Astrocyte (in vitro differentiated cells and primary cell): ENCODE data around the gene CFD. TPM values are rescaled to one million over a fixed set of nuclear protein-coding genes. Genes with fewer than 3 reads are reported as not detected.

Source experiments
- DNase-seq: peaks from one replicate; pipeline ENCODE4 v3.0.0-alpha.2; 2010; ENCODE audit warnings: low read depth
- FAIRE-seq: peaks from 2 replicates; lab custom pipeline; 2011; peaks lifted over from hg19 to GRCh38; lab: Jason Lieb, UNC
- H2AFZ ChIP-seq: 2 replicates; pipeline ENCODE4 v1.6.0; 2012; ENCODE audit warnings: low read depth, low read length, inconsistent platforms
- H3K27ac ChIP-seq: 2 replicates; pipeline ENCODE4 v1.5.1; 2011; ENCODE audit warnings: low read depth, low read length, inconsistent platforms
- H3K27me3 ChIP-seq: 2 replicates; pipeline ENCODE4 v1.6.0; 2011; ENCODE audit warnings: low read length, inconsistent platforms; ENCODE audit not compliant: insufficient read depth
- H3K36me3 ChIP-seq: 2 replicates; pipeline ENCODE4 v1.5.1; 2011; ENCODE audit warnings: low read length, inconsistent platforms; ENCODE audit not compliant: insufficient read depth
- H3K4me1 ChIP-seq: 2 replicates; pipeline ENCODE4 v1.5.1; 2011; ENCODE audit warnings: low read length, inconsistent platforms; ENCODE audit not compliant: insufficient read depth
- H3K4me2 ChIP-seq: 2 replicates; pipeline ENCODE4 v1.6.0; 2012; ENCODE audit warnings: low read length, inconsistent platforms
- H3K4me3 ChIP-seq: 2 replicates; pipeline ENCODE4 v1.5.1; 2011; ENCODE audit warnings: low read depth, mild to moderate bottlenecking, low read length, inconsistent platforms; ENCODE audit not compliant: insufficient read depth
- H3K79me2 ChIP-seq: 2 replicates; pipeline ENCODE4 v1.6.0; 2012; ENCODE audit warnings: mild to moderate bottlenecking, low read length, inconsistent platforms; ENCODE audit not compliant: insufficient read depth
- H3K9ac ChIP-seq: 2 replicates; pipeline ENCODE4 v1.6.0; 2012; ENCODE audit warnings: mild to moderate bottlenecking, low read length, inconsistent platforms
- H3K9me3 ChIP-seq: 2 replicates; pipeline ENCODE4 v1.5.1; 2012; ENCODE audit warnings: low read depth, mild to moderate bottlenecking, low read length, inconsistent platforms; ENCODE audit not compliant: insufficient read depth
- H4K20me1 ChIP-seq: 2 replicates; pipeline ENCODE4 v1.6.0; 2012; ENCODE audit warnings: low read length, inconsistent platforms; ENCODE audit not compliant: insufficient read depth
- H3K27ac Mint-ChIP-seq: one replicate; pipeline ENCODE4 v1.8.0; 2021; ENCODE audit warnings: mild to moderate bottlenecking, mixed read lengths; ENCODE audit not compliant: unreplicated experiment
- H3K27me3 Mint-ChIP-seq: one replicate; pipeline ENCODE4 v1.8.0; 2021; ENCODE audit warnings: low read depth, mixed read lengths; ENCODE audit not compliant: unreplicated experiment
- H3K36me3 Mint-ChIP-seq: one replicate; pipeline ENCODE4 v1.8.0; 2021; ENCODE audit warnings: low read depth, mixed read lengths; ENCODE audit not compliant: unreplicated experiment
- H3K4me1 Mint-ChIP-seq: one replicate; pipeline ENCODE4 v1.8.0; 2021; ENCODE audit warnings: low read depth, mixed read lengths; ENCODE audit not compliant: unreplicated experiment
- H3K4me3 Mint-ChIP-seq: one replicate; pipeline ENCODE4 v1.8.0; 2021; ENCODE audit warnings: mild to moderate bottlenecking, moderate library complexity, mixed read lengths; ENCODE audit not compliant: unreplicated experiment
- H3K9me3 Mint-ChIP-seq: one replicate; pipeline ENCODE4 v1.8.0; 2021; ENCODE audit warnings: mild to moderate bottlenecking, mixed read lengths; ENCODE audit not compliant: unreplicated experiment
- EZH2 ChIP-seq: IDR thresholded peaks from 2 replicates; pipeline ENCODE4 v1.6.1; 2012; ENCODE audit warnings: mild to moderate bottlenecking, low read length, inconsistent platforms; ENCODE audit not compliant: insufficient read depth
- total RNA-seq: library from RNA; stranded (reverse); gene quantifications from 2 replicates; pipeline ENCODE4 v1.2.1, GENCODE V29; 2021
- TF ChIP-seq, protein P1 (sequence below): IDR thresholded peaks from 2 replicates; pipeline ENCODE4 v1.5.1; 2011; ENCODE audit warnings: low read depth, mild to moderate bottlenecking, inconsistent platforms, low read length, moderate library complexity; ENCODE audit not compliant: insufficient read depth

The CFD gene
- total RNA-seq, 1 donor from 2014 or later: 0.59 TPM

DNA sequence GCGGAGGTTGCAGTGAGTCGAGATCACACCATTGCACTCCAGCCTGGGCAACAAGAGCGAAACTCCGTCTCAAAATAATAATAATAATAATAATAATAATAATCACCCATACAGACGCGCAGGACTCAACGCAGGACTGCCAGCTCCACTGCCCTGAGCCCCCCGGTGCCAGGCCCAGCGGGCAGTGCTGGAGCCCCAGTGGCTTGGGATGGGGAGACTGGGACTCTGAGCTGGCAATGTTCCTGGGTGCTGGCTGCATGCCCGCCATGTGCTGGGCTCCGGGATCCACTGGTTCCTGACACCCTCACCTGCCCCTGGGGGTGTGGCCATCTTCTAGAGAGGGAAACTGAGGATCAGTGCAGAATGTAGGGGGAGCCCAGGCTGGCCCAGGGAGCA lies 32.2 kb upstream of the CFD start:
- H3K4me3 Mint-ChIP-seq: no peak overlapping the region
- H3K4me1 ChIP-seq: no peaks in the 10 kb centered on the region
- no peak overlapping the region for H3K27ac ChIP-seq
- no peak overlapping the region for H3K4me2 ChIP-seq
- H3K36me3 Mint-ChIP-seq: no peaks in the 10 kb centered on the region
- no peaks in the 10 kb centered on the region for H3K4me1 Mint-ChIP-seq
- no peak overlapping the region for H3K27ac Mint-ChIP-seq
- no peaks in the 10 kb centered on the region for H3K36me3 ChIP-seq
- no peaks in the 10 kb centered on the region for H3K9me3 ChIP-seq
- TF ChIP-seq, protein P1, sequence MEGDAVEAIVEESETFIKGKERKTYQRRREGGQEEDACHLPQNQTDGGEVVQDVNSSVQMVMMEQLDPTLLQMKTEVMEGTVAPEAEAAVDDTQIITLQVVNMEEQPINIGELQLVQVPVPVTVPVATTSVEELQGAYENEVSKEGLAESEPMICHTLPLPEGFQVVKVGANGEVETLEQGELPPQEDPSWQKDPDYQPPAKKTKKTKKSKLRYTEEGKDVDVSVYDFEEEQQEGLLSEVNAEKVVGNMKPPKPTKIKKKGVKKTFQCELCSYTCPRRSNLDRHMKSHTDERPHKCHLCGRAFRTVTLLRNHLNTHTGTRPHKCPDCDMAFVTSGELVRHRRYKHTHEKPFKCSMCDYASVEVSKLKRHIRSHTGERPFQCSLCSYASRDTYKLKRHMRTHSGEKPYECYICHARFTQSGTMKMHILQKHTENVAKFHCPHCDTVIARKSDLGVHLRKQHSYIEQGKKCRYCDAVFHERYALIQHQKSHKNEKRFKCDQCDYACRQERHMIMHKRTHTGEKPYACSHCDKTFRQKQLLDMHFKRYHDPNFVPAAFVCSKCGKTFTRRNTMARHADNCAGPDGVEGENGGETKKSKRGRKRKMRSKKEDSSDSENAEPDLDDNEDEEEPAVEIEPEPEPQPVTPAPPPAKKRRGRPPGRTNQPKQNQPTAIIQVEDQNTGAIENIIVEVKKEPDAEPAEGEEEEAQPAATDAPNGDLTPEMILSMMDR: no peak
- no peak for TF ChIP-seq EZH2
- no peaks in the 10 kb centered on the region for H3K9me3 Mint-ChIP-seq
- peaks cover 2% of the 10 kb centered on the region for H3K27me3 ChIP-seq
- no peak overlapping the region for H3K4me3 ChIP-seq
- no peak overlapping the region for H3K9ac ChIP-seq
- FAIRE-seq (no peak), DNase-seq (no peak)
- H2AFZ ChIP-seq: no peak overlapping the region
- no peaks in the 10 kb centered on the region for H3K79me2 ChIP-seq
- H4K20me1 ChIP-seq: no peaks in the 10 kb centered on the region
- H3K27me3 Mint-ChIP-seq: no peaks in the 10 kb centered on the region

DNA sequence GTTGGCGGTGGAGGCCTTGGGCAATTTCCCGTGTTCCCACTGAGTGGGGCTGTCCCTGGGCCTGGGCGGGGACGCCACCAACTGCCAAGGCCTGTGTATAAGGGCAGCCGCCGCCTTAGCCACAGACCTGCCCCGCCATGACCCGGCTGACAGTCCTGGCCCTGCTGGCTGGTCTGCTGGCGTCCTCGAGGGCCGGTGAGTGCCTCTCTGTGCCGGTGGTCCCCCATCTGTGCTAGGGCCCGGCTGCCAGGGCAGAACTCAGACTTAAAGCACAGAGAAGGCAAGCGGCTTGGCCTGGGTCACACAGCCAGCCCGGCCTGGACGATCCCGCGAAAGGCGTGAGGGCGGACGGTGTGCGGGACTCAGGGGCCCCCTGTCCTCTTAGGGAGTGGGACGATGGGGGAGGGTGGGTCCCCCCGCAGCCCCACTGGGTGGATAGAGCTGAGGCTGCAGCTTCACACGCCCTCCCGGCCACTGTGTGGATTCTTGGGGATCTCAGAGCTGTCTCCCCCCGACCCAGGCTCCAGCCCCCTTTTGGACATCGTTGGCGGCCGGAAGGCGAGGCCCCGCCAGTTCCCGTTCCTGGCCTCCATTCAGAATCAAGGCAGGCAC lies 31.6 kb upstream of the CFD start, which contains the start of gene AZU1:
AZU1 (plus strand) TSS at position 128 of the 612 bp plus-strand sequence; CDS start at position 138, 10 bp downstream.
- no peak within 1 kb of the TSS for H2AFZ ChIP-seq
- H3K4me3 ChIP-seq: no peak within 1 kb of the TSS
- no peaks in the 10 kb centered on the region for H3K9me3 ChIP-seq
- Mint-ChIP-seq H3K9me3 (no peaks in the 10 kb centered on the region), H3K36me3 (no peaks in the 10 kb centered on the region), H3K4me1 (no peaks in the 10 kb centered on the region), H3K27ac (no peak within 1 kb of the TSS), H3K27me3 (no peaks in the 10 kb centered on the region), H3K4me3 (no peak within 1 kb of the TSS)
- FAIRE-seq (no peak), DNase-seq (no peak)
- H3K79me2 ChIP-seq: no peaks in the 10 kb centered on the region
- no peaks in the 10 kb centered on the region for H3K27me3 ChIP-seq
- H3K4me2 ChIP-seq: no peak within 1 kb of the TSS
- H3K36me3 ChIP-seq: no peaks in the 10 kb centered on the region
- no peak within 1 kb of the TSS for H3K27ac ChIP-seq
- no peak within 1 kb of the TSS for H3K9ac ChIP-seq
- TF ChIP-seq, protein P1: no peak
- TF ChIP-seq EZH2: no peak
- no peaks in the 10 kb centered on the region for H4K20me1 ChIP-seq
- H3K4me1 ChIP-seq: no peaks in the 10 kb centered on the region

DNA sequence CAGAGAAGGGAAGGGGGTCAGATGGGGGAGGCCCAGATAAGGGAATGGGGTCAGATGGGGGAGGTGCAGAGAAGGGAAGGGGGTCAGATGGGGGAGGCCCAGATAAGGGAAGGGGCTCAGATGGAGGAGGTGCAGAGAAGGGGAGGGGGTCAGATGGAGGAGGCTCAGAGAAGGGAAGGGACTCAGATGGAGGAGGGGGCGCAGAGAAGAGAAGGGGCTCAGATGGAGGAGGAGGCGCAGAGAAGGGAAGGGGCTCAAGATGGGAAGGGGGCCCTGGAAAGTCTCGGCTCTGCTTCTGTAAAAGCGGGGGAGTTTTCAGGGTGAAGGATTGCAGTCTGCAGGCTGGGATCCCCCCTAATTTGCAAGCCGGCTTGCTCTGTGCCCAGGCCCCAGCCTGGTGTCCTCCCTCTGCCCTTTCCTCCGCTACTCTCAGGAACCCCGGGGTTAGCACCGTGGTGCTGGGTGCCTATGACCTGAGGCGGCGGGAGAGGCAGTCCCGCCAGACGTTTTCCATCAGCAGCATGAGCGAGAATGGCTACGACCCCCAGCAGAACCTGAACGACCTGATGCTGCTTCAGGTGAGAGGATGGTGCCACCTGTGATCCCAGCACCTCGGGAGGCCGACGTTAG lies 30.2 kb upstream of the CFD start:
- no peak overlapping the region for H3K4me3 ChIP-seq
- H3K9ac ChIP-seq: no peak overlapping the region
- H3K4me1 Mint-ChIP-seq: no peaks in the 10 kb centered on the region
- peaks cover under 1% of the 10 kb centered on the region for H3K27me3 Mint-ChIP-seq
- no peaks in the 10 kb centered on the region for H3K36me3 Mint-ChIP-seq
- FAIRE-seq (no peak), DNase-seq (no peak)
- H3K36me3 ChIP-seq: no peaks in the 10 kb centered on the region
- no peak overlapping the region for H3K4me2 ChIP-seq
- no peaks in the 10 kb centered on the region for H3K9me3 Mint-ChIP-seq
- TF ChIP-seq, protein P1: no peak
- TF ChIP-seq EZH2: no peak
- H3K4me1 ChIP-seq: no peaks in the 10 kb centered on the region
- no peak overlapping the region for H2AFZ ChIP-seq
- no peaks in the 10 kb centered on the region for H3K27me3 ChIP-seq
- no peak overlapping the region for H3K27ac Mint-ChIP-seq
- no peak overlapping the region for H3K4me3 Mint-ChIP-seq
- H4K20me1 ChIP-seq: no peaks in the 10 kb centered on the region
- no peaks in the 10 kb centered on the region for H3K79me2 ChIP-seq
- H3K27ac ChIP-seq: no peak overlapping the region
- H3K9me3 ChIP-seq: no peaks in the 10 kb centered on the region
